SK-N-MC (cell line): ENCODE results near the gene FLT1.

Source experiments
- EZH2 ChIP-seq: fragments of 200-600 bp; sonication (generic); IDR thresholded peaks from one replicate; pipeline ENCODE4 v1.6.1; 2017; ENCODE audit warnings: antibody characterized with exemption
- POLR2AphosphoS5 ChIP-seq: IDR thresholded peaks from 2 replicates; pipeline ENCODE4 v1.6.1; 2012; ENCODE audit warnings: mild to moderate bottlenecking, low read depth, low read length, borderline replicate concordance

DNA sequence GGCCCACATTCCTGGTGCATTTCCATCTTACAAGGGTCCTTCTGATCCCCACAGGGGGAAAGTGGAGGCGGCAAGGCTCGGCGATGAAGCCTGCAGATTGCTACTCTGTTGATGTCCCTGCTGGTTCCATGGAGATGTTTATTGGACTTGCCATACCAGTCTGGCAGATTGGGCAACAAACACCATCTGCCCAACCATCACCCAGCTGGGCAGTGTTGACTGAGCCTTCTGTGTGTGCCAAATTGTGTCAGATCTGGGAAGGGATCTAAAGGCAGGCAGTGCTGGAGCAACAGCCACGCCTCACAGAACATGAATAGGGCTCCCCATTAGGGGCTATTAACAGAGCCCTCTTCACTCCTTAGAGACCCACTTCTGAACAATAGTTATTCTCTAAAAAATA lies 35.0 kb downstream of the FLT1 start:
- TF ChIP-seq POLR2AphosphoS5, result no peak
- TF ChIP-seq EZH2, result no peak
